Activated CD4-positive, CD25-positive, alpha-beta regulatory T cell treated with anti-CD3 and anti-CD28 coated beads, Interleukin-2, amount 50 U/mL, for 16 hours (primary cell): ENCODE data around the gene CNGB1.
"Not testable (repeated sequence)": the region's sequence is repeated elsewhere in the genome, so short reads cannot be mapped to it uniquely, and the experiment has no call there.

Experiments used
- DNase-seq: peaks from one replicate; pipeline ENCODE4 v3.0.0-alpha.2; 2020; ENCODE audit warnings: low read depth, low spot score

CNGB1 gene

GRCh38 chr16:57929250-57929649 is 41.7 kb downstream of the CNGB1 start:
- DNase-seq, result no peak

DNA sequence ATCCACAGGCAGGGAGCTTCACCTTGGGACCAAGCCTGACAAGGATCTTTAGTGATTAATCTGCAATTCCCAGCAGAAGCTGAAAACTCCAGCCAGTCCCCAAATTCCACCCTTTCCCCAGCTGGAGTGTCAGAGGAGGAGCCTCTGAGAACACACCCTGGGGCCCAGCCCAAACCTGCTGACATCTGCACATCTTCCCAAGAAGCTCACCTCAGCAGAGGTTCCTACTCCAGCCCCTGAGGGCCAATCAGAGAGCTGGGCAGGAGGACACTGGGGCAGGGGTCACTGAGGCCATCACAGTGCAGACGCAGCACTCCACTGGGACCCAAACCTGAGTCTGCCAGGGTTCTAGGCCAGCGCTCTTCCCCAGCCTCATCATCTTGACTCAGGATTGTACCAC is 44.9 kb downstream of the CNGB1 start:
- DNase-seq, result no peak

GRCh38 chr16:57925310-57925709 is 45.6 kb downstream of the CNGB1 start:
- DNase-seq, result no peak

GRCh38 chr16:57924514-57924913 is 46.4 kb downstream of the CNGB1 start:
- no peak for DNase-seq

GRCh38 chr16:57923841-57924240 is 47.1 kb downstream of the CNGB1 start:
- no peak for DNase-seq

DNA sequence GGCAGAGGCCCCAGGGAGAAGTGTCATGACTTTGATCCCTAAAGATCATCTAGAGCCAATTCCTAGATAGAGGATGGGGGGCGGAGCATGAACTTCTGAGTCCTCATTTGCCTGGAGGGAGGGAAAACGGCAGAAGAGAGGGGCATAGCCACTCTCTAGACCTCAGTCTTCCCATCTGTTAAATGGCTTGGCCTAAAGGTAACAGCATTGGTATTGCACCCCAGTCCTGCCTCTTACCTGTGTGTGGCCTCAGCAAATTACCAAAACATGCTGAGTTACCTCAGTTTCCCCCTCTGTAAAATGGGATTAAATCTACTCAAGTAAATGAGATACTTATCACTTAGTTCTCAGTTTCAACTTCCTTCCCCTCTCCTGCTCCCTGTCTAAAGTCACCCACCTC is 47.5 kb downstream of the CNGB1 start:
- no peak for DNase-seq

- no peak for DNase-seq
Observed at GRCh38 chr16:57920880-57921229, 50.1 kb downstream of the CNGB1 start.

DNA sequence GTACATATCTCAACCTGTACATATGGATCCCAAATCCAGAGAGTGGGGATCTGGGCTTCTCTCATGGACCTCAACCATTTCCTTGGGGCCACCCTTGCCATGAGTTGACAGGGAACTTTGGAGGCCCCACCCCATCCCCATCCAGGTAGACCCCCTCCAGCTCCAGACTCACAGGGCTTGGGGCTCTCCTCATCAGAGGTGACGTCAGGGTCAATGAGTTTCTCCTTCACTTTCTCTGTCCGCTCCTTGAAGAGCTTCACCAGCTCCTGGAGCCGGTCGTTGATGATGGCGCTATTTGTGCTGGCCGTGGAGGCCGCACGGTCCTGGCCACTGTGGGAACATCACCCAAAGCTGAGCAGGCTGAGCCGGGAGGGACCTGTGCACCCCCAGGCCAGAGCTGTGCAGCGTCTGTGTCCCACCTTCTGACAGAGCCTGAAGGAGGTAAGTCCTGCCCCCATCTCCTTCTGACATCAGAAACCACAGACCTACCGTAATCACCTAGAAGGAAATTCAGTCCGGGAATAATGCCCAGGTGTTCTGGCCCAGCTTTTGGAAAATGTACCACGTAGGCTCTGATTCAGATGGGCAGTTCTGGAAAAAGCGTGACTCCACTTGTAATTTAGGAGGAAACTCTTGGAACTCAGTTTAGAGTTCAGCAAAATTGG is 50.6 kb downstream of the CNGB1 start:
- no peak for DNase-seq

- DNase-seq, result no peak
Observed at GRCh38 chr16:57918994-57919393, 51.9 kb downstream of the CNGB1 start.

DNA sequence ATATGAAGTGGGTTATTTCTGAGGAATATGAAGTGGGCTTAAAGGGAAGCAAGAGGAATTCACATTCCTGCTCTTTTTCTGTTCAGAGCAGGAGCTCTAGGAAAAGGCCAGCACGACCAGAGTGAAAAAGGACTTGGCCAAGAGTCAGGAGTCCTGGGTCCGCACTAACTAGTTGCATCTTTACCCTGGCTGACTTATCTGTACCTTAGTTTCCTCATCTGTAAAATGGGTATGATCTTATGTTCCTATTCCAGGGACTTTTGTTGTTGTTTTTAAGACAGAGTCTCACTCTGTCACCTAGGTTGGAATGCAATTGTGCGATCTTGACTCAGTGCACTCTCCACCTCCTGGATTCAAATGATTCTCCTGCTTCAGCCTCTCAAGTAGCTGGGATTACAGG is 52.5 kb downstream of the CNGB1 start:
- DNase-seq, result no peak

DNA sequence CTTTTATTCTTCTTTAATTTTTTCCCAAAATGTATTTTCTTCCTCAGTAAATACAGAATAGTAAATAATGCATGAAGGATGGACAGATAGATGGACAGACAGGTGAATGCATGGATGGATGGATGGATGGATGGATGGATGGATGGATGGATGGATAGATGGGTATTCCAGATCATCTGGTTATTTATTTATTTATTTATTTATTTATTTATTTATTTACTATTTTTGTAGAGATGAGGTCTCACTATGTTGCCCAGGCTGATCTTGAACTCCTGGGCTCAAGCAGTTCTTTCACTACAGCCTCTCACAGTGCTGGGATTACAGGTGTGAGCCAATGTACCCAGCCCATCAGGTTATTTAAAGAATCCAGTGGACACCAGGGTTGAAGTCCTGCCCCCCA is 53.0 kb downstream of the CNGB1 start:
- not testable (repeated sequence) for DNase-seq

DNA sequence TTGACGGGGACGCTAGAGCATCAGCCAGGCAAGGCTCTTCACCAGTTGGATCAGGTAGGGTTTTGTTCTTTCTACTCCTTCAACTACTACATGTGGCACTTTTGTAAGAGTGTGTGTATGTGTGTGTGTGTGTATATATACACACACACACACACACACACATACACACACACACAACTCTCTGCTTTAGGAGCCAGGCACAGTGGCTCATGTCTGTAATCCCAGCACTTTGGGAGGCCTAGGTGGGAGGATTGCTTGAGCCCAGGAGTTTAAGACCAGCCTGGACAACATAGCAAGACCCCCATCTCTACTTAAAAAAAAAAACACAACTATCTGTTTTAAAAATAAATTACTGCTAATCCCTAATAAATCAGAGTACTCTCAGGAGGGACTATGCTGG is 53.4 kb downstream of the CNGB1 start:
- DNase-seq, result not testable (repeated sequence)

DNA sequence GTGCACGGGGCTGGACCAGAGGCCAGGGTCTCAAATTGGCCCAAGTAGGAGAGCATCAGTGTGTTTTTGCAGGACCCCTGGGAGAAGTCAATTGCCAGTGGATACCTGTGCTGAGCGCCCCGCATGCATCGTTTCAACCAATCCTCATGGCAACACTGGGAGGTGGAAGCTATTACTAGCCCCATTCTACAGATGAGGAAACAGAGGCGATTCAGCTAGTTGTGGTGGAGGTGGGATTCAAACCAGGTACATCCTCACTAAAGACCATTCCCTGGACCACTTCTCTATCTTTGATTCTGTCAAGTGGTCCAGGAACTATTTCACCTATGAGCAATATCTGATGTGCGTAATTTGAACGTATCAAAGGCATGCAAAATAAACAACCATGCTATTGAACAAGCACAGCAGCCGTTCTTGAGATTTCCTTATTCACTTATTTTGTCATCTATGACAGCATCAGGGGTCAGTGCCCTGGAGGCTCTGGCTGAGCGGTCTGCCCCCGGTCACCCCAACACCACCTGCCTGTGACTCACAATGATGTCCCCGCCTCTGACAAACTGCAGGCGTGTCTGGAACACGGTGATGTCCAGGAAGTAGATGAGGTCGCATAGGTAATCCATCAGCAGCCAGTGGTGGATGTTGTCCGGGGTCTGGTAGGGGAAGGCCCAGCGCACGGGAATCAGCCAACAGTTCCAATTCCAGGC is 54.0 kb downstream of the CNGB1 start:
- DNase-seq, result no peak

DNA sequence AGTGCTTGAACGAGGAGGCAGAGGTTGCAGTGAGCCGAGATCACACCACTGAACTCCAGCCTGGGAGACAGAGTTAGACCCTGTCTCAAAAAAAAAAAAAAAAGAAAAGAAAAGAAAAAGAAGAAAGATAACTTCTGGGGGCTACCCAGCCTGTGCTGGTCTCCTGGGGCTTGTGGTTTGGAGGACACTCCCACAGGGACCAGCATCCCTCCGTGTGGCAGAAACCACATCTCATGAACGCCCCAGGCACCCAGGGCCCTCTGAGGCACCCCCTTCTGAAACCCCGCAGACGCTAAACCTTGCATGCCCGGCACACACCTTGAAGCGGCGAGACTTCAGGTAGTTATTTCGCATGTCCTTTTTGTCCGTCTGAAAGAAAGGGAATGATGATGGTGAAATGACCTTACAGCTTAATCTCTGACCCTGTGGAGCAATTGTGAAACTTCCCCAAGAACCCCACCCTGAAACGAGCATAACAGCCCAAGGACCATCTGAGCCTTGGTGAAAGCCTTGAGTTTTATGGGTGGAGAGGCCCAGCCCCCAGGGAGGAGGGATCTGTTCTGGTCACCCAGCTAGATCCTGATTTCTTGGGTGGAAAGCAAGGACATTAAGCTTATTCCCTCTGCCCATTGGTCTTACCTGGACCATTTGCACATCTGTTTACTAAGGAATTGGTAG is 55.0 kb downstream of the CNGB1 start:
- no peak for DNase-seq

DNA sequence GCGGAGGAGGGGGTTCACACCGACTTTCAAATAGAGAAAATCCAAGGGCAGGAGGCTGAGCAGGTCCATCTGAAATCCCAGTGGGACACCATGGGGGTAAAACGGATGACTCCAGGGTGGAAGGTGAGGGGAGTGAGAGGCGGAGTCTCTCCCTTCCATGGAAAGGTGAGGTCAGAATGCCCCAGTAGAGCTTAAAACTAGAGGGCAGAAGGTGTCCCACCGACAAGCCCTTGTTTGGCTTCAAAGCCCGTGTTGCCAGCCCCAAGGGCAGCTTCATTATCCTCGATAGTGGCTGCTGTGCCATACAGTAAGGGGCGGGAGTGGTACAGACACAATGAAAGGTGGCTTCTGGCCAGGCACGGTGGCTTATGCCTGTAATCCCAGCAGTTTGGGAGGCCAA is 55.7 kb downstream of the CNGB1 start:
- no peak for DNase-seq

DNA sequence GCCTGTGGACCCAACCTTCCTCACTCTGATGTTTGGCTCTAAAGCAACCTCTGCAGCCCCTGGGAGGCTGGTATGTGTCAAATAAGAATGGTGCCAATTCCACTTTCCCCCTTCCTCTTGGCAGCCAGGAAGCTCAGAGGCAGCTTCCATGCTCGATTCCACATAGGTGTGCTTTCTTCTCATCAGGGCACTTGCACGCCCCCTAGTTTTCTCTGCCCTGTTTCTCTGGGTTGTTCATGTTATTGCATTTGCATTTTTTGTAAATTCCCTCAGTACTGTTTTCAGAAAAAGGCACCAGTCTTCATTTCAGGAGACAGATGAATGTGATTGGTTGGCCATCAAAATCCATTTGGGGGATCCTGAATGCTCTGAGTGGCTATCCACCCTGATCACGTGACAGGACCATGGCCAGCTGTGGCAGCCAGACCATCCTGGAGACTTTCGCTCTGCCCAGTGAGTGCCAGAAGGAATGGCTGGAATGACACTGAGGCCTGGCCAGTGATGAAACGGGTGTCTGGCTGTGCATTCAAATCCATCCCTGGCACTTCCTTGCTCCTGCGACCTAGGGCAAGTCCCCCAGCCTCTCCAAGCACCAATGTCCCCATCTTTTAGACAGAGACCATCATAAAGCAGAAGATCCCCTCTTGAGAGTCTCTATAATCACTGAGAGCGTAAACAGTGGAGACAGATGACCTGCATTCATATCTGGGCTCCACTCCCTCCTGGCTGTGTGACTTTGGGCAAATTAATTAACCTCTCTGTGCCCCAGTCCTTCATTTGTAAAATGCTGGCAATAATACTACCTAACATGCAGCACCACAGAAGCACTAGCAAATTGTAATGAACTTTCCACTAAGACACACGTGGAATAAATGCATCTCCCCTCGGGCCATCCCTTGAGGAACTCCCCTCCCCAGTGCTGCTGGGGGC is 56.4 kb downstream of the CNGB1 start:
- DNase-seq, result no peak

GRCh38 chr16:57912529-57913260 is 58.2 kb downstream of the CNGB1 start:
- DNase-seq, result no peak

GRCh38 chr16:57911743-57912142 is 59.2 kb downstream of the CNGB1 start:
- DNase-seq, result no peak

DNA sequence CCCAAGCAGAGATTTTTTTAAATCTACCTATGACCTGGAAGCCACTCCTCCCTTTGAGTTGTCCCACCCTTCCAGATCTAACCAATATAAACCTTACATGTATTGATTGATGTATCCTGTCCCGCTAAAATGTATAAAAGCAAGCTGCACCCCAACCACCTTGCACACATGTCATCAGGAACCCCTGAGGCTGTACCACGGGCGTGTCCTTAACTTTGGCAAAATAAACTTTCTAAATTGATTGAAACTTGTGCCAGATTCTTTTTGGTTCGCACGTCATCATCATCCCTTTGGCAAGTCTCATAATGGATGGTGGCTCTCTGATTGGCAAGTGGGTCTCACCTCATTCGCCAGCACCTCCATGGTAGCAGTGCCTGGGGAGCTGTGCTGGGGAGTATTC is 60.2 kb downstream of the CNGB1 start:
- no peak for DNase-seq

GRCh38 chr16:57908409-57908987 is 62.4 kb downstream of the CNGB1 start:
- no peak for DNase-seq
